NCI-H2227 (cell line): ENCODE results near the gene DCAF5.
"Not testable (repeated sequence)": the region's sequence is repeated elsewhere in the genome, so short reads cannot be mapped to it uniquely, and the experiment has no call there.

Source experiments
- DNase-seq: peaks from one replicate; lab custom pipeline; 2025; ENCODE audit not compliant: unreplicated experiment; lab: John Stamatoyannopoulos, UW

DCAF5 gene

GRCh38 chr14:69043596-69044260, 109.2 kb downstream of the DCAF5 start:
- DNase-seq: no peak

GRCh38 chr14:69042787-69043444, 110.0 kb downstream of the DCAF5 start:
- no peak for DNase-seq

DNA sequence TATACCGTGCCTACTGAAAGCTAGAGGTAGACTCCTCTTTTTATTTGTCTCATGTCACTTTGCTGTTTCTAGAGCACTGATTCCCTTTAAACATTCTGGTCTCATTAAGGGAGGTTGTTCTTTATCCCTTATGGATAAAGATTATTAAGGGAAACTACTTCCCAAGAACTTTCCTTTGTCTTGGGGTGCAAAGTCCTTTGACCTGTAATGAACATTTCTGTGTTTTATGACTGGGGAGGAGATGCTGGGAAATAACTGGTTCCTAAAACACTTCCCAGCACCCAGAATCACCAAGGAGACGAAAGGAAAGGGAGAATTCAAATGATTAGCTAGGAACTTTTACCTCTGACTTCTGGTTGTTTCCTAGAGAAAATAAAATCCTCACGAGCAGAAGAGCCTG, 110.6 kb downstream of the DCAF5 start:
- DNase-seq: no peak

DNA sequence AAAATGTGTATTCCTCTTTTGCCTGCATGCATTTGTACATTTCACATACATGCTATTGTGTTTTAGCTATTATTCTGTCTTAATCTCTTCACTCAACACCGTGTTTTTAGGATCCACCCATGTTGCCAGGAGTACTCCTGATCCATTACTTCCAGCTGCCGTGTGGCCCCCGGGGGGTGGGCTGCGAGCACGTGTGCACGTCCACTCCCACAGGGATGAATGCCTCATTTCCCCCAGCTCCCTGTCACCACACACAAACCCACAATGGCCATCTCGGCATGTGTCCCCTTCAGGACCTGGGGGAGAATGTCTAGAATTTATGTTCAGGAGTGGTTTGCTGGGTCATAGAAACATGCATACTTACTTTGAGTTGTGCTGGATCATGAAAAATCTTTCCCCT, 111.1 kb downstream of the DCAF5 start:
- DNase-seq: no peak

GRCh38 chr14:69040353-69040752, 112.6 kb downstream of the DCAF5 start:
- DNase-seq: no peak

DNA sequence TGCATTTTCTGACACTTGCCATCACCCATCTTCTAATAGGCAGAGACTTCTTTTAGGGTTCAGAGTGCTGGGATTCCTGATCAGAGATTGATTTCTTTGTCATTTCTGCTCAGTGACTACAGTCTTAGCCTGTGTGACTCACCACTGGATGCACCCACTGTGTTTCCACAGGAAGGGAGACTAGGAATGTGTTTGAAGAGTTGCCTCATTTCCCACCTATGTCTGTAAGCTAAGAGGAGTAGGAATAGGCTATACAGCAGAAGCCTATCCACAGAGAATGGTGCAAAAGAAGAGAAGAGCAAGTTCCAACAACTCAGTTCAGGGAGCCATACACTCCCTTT, 113.7 kb downstream of the DCAF5 start:
- no peak for DNase-seq

DNA sequence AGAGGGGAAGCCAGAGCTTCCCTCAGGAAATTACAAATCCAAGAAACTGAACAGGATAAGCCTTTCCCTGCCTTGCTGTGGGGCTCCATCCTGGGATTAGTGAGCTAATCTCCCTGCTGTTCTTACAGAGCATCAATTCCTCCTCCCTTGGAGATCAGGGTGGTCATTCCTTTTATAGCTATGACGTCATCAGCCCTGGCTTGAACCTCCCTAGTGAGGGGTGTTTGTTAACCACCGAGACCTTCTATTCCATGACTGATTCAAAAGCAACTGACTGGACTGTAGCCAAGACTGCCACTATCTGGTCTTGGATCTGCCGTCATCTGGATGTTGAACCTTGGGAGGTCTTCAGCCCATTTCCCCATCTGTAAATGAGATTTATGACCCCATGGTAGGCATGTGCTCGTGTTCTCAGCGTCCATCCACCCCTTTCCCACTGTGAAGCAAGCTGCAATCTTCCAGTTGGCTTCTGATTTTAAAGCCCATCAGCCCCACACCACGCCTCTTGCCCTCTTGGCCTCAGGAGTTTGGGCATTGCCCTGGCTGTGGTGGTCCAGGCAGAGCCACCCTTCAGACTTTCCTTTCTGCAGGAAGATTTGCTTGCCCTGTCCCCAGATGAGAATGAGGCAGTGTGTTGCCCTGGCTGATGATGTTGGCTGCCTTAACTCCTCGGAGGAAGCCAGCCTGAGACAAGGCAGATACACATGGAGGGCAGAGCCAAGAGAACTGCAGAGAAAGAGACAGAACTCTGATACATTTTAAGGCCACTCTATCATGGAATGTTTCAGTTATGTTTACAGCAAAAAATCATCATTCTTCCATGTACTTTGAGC, 114.2 kb downstream of the DCAF5 start:
- DNase-seq: no peak

GRCh38 chr14:69037790-69038454, 115.0 kb downstream of the DCAF5 start:
- no peak for DNase-seq

- DNase-seq: no peak
Measured at GRCh38 chr14:69036757-69037506, 116.0 kb downstream of the DCAF5 start.

DNA sequence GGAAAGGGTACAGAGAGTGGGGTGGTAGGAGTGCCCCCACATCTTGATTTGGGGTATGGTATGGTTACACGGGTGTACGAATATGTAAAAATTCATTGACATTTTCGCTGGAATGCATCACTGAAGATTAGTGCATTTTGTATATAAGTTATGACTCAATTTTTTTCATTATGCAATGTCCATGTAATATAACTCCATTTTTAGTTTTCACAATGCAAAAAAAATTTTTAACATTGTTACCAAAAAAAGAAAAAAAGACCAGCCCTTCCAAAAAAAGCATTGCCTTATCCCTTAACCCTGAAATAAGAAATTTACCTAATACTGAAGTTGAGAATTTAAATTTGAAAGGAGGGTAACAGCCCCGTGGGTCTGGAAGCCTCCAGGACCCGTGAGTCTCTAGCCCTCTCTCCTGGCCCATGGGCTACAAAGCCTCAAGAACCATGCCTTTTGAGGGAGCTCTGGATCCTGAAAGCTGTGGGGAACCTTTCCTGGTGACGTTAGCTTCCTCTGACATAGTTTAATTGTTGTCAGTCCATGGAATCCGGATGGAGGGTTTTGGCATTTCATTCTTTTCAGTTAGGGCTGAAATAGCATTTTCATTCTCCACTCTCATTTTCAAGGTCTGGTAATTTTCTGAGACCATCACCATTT, 118.2 kb downstream of the DCAF5 start:
- no peak for DNase-seq

DNA sequence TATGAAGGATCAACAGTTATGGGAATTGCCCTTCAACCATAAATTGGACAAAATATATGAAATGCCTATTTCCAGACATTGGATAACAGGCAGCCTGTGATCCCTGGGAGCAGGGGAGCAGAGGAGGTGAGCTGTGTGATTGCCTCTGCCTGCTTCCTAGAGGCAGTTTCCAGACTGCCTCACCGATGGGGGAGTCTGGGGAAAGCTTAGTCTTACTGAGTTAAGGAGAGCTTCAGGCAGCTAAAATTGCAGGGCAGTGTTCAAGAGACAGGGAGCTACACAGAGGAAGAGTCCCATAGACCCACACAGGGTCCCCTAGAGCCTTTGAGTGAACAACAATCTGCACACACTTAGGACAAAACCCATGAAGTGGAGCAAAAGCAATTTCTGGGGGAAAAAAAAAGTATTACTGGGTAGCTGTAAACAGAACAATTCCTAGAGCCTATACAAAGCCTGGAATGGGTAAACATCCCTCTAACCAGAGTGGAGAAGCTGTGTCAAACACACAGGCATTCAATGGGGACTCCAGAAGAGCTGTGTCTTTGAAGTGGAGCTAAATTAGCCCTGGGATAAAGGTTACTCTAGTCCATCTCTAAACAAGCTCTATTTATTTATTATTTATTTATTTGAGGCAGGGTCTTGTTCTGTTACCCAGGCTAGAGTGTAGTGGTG, 125.5 kb downstream of the DCAF5 start:
- no peak for DNase-seq

- no peak for DNase-seq
Measured at GRCh38 chr14:69023035-69023434, 129.9 kb downstream of the DCAF5 start.

DNA sequence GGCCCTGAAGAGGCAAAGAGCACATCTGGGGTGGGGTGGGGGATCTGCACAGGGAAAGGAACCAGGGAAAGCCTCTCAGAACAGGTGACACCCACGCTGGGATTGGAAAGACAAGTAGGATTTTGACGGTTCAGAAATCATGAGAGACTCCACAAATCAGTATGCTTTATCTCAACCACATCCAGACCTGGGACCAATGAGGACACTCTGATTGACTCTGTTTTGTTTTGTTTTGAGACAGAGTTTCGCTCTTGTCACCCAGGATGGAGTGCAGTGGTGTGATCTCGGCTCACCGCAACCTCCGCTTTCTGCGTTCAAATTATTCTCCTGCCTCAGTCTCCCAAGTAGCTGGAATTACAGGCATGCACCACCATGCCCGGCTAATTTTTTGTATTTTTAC, 130.8 kb downstream of the DCAF5 start:
- DNase-seq: not testable (repeated sequence)

DNA sequence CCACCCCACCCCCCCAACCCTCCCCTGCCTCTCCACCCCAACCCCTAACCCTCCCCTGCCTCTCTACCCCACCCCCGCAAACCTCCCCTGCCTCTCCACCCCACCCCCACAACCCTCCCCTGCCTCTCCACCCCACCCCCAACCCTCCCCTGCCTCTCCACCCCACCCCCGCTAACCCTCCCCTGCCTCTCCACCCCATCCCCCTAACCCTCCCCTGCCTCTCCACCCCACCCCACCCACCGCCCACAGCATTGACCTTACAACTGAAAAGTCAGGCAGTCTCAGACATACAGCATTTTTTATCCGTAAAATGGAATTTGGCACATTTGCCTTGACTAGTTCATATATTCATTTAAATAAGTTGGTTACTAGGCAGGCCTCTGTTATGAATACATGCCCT, 135.2 kb downstream of the DCAF5 start:
- no peak for DNase-seq

- DNase-seq: no peak
Measured at GRCh38 chr14:69014829-69015259, 138.1 kb downstream of the DCAF5 start.

GRCh38 chr14:69013943-69014782, 138.8 kb downstream of the DCAF5 start:
- peak; percentile 5 for DNase-seq

- DNase-seq: no peak
Measured at GRCh38 chr14:69012256-69012953, 140.5 kb downstream of the DCAF5 start.

DNA sequence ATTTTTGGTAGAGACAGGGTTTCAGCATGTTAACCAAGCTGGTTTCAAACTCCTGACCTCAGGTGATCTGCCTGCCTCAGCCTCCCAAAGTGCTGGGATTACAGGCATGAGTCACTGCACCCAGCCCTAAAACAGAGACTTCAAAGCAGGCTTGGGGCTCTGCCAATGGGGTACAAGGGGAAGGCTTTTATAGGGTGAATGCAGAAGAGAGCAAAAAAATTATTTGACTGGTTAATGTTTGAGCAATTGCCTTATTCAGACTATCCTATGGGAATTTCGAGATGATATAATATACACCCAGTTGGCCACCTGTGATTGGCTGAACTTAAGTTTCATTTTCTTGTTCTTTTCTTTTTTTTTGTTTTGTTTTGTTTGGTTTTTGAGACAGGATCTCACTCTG, 142.3 kb downstream of the DCAF5 start:
- no peak for DNase-seq
